HG02884 (cell line): ENCODE measurements around the gene SLC29A1.

Experiments
- ATAC-seq: cut with Tn5 transposase; IDR thresholded peaks from one replicate; pipeline ENCODE4 v1.9.1; 2021; ENCODE audit warnings: mild to moderate bottlenecking, moderate library complexity; ENCODE audit not compliant: unreplicated experiment

Gene SLC29A1

DNA sequence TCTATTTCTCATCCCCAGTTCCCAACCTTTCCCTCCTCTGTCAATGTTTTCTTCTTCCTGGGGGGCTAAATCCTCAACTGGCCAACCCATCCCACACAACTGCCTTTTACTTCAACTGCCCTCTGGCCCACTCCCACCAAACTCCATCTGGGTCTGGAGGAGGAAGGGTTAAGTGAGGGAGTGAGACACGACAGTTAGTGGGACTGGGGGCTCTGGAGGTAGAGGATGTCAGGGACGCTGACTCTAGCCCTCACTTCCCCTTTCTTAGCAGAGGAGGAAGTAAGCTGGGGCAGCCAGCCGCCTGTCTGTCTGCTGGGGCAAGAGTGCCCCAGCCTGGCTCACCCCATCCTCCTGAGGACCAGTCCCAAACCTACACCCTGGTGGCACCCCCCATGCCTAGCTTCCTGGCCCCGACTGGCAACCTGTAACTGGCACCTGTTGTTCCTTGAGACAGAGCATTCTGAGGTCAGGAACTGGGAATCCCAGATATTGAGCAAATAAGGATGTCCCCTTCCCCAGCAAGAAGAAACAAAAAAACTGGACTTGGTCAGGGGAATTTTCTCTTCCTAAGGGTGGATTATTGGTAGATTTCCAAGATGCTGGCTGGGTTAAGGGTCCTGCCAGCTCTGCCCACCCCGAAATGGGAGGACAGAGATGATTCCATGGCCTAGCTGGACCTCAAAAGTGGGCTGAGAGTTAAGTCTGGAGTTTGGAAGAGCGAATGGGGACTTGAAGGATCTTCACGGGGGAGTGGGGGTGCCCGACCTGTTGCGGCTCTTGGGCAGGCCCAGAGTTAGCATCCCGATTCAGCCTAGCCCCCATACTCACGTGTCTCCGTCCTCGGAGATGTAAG lies 41.0 kb downstream of the SLC29A1 start:
- ATAC-seq: no peak

GRCh38 chr6:44265007-44265721 lies 41.8 kb downstream of the SLC29A1 start, which contains the start of gene NFKBIE:
Gene NFKBIE, minus strand, starts transcription at chr6:44265551. Its CDS starts 205 bp downstream, at chr6:44265346.
- ATAC-seq: peak; percentile 30

DNA sequence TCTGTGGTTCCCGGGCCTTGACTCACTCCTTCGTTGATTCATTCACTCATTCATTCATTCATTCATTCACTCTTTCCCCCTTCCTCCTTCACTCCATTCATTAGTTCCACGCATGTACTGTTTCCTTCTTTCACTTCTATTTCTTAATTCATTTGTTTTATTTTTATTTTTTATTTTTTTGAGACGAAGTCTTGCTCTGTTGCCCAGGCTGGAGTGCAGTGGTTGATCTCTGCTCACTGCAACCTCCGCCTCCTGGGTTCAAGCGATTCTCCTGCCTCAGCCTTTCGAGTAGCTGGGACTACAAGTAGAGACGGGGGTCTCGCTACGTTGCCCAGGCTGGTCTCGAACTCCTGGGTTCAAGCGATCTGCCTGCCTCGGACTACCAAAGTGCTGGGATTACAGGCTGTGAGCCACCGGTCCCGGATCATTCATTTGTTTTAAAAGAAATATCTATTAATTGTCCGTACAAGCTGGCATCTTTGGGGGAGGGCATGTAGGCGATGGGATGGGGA lies 42.4 kb downstream of the SLC29A1 start:
- ATAC-seq: no peak

DNA sequence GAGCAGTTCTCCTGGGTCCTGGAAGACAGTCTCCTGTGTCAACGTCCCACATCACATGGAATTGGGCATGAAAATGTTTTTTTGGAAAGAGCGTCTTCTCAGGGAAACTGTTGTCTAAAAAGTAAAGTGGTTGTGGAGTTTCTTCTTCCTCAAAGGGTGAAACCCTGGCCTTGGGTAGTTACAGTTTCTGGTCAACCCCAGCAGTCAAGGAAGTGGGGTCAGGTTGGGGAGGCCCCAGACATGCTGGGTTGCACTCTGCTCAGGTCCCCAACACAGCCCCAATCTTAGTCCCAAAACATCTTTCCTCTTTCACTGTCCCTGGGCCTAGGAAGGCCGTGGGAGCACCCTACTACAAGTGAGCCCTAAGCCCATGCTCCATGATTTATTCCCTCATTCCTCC lies 43.0 kb downstream of the SLC29A1 start:
- peak; percentile 25 for ATAC-seq

- ATAC-seq: no peak
Measured at GRCh38 chr6:44267252-44267651, 43.9 kb downstream of the SLC29A1 start.

GRCh38 chr6:44268095-44268628 lies 44.8 kb downstream of the SLC29A1 start:
- ATAC-seq: no peak

DNA sequence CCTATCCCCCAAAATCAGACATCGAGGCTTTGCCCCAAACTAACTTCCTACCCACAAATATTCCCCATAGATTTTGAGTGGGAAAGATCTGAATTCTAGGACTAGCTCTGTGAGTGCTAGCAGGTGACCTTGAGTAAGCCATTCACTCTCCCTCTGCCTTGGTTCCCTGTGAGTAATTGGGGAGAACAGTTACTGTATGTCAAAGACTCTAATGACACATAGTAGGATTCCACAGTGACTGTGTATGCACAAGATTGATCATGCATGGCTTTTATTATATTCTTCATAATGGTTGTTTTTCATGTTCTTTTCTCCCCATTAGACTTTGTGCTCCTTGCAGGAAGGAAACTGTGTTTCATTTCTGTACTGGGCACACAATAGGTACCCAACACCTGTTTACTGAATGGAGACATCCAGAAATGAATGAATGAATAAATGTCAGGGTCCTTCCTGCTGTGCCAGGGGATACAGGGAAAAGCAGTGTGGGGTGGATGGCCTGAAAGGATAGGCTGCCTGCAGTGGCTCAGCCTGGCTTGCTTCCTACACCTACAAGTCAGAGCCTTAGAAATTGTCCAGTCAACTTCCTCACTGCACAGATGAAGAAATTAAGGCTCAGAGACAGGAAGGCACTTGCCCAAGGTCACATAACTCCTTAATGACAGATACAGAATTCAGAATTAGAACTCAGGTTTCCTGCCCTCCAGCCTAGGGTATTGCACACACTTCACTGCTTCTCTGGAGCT lies 46.0 kb downstream of the SLC29A1 start:
- ATAC-seq: no peak

- ATAC-seq: no peak
Measured at GRCh38 chr6:44269921-44270525, 46.6 kb downstream of the SLC29A1 start, which contains the start of gene TMEM151B. Gene TMEM151B, plus strand, starts transcription at chr6:44270450. Its CDS starts 293 bp downstream, at chr6:44270743.

- ATAC-seq: no peak
Measured at GRCh38 chr6:44270526-44271405, 47.4 kb downstream of the SLC29A1 start.

GRCh38 chr6:44271406-44271723 lies 48.0 kb downstream of the SLC29A1 start:
- no peak for ATAC-seq

GRCh38 chr6:44271914-44272313 lies 48.5 kb downstream of the SLC29A1 start:
- ATAC-seq: no peak

- no peak for ATAC-seq
Measured at GRCh38 chr6:44272529-44272928, 49.1 kb downstream of the SLC29A1 start.

DNA sequence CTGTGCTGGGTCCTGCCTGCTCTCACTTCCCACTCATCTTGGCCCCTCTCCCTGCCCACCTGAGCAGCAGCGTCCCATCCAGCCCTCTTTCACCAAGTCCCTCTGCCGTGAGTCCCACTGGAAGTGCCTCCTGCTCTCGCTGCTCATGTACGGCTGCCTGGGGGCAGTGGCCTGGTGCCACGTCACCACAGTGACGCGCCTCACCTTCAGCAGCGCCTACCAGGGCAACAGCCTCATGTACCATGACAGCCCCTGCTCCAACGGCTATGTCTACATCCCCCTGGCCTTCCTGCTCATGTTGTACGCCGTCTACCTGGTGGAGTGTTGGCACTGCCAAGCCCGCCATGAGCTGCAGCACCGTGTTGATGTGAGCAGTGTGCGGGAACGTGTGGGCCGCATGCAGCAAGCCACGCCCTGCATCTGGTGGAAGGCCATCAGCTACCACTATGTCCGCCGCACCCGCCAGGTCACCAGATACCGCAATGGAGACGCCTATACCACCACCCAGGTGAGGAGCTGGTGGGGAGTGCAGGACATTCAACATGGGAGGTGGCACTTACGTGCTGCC lies 49.7 kb downstream of the SLC29A1 start:
- ATAC-seq: no peak

DNA sequence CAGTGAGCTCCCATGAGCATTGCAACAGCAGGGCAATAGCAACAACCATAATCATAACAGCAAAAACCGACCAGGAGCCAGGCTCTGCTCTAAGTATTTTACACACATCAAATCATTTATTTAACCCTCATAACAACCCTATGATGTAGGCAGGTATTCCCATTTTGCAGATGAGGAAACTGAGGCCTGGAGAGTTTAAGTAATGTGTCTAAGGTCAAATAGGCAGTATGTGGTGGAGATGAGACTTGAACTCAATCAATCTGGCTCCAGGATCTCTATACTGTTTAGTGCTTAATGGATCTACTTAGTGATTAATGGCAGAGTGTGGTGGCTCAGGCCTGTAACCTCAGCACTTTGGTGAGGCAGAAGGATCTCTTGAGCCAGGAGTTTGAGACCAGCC lies 50.2 kb downstream of the SLC29A1 start:
- ATAC-seq: no peak

- ATAC-seq: no peak
Measured at GRCh38 chr6:44275271-44275748, 51.9 kb downstream of the SLC29A1 start.

DNA sequence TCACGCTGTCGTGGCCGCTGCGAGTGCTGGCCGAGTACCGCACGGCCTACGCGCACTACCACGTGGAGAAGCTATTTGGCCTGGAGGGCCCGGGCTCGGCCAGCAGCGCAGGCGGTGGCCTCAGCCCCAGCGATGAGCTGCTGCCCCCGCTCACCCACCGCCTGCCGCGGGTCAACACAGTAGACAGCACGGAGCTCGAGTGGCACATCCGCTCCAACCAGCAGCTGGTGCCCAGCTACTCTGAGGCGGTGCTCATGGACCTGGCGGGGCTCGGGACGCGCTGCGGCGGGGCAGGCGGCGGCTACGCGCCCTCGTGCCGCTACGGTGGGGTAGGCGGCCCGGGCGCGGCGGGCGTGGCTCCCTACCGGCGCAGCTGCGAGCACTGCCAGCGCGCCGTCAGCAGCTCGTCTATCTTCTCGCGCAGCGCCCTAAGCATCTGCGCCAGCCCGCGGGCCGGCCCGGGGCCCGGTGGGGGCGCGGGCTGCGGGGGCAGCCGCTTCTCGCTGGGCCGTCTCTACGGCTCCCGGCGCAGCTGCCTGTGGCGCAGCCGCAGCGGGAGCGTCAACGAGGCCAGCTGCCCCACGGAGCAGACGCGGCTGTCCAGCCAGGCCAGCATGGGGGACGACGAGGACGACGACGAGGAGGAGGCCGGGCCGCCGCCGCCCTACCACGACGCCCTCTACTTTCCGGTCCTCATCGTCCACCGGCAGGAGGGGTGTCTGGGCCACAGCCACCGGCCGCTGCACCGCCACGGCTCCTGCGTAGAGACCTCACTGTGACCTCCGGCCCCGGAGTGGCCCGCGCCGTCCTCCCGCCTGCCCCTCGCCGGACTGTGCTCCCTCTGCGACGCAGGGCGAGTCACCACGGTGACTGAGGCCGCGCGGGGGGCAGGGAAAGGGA lies 52.6 kb downstream of the SLC29A1 start:
- no peak for ATAC-seq

DNA sequence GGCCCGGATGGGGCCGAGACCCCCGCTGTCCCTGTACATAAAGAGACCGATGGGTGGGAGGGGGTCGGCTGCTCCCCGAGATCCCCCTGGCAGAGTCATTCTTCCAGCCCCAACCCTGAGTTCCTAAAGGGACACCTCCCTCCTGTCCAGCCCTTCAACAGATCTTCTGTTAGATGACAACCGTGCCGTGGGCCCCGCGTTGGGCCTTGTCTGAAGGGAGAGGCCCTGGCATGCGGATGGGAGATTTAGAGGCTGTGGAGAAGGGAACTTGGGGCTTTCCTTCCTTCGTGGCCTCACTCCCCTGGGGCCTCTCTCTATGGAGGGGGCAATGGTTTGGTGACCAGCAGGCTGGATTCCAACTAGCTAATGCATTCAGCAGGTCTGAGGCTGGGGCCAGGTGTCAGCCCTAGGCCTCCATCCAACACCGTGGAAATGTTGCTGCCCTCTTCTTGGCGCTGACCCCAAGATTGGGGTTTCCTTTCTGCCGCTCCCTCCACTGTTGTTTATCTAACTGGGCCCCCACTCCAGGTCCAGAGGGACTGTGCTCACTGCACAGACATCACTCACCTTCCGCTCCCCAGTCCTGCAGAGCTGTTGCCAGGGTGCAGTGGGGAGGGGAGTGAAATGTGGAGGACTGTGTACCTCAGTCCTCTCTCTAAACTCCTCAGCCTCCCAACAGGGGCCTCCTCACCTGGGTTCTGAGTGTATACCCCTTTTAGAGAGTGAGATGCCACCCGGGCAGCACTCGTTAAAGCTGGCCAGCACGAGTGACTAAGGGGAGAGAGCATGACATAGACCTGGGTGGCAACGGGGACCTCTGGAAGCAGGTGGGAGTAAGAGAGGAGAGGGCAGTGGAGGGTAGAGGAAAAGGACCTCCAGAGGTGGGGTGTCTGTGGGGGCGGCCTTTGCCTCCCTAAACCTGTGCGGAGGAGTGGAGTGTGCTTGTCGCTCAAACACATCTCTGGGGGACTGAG lies 53.6 kb downstream of the SLC29A1 start:
- no peak for ATAC-seq
